GM23338 (cell line): ENCODE measurements around the gene TBX18.

Experiments used
- CREB1 ChIP-seq: fragments of 250-450 bp; sonication (Bioruptor Pico); IDR thresholded peaks from 2 replicates; pipeline ENCODE4 v1.5.0; 2020; ENCODE audit warnings: low read depth, mild to moderate bottlenecking, moderate library complexity
- EZH2 ChIP-seq: fragments of 200-600 bp; sonication (generic); IDR thresholded peaks from one replicate; pipeline ENCODE4 v1.8.0; 2017; ENCODE audit warnings: antibody characterized with exemption, mild to moderate bottlenecking, low read depth; ENCODE audit not compliant: unreplicated experiment
- EZH2phosphoT487 ChIP-seq: fragments of 200-600 bp; sonication (generic); IDR thresholded peaks from one replicate; pipeline ENCODE4 v1.8.1; 2018; ENCODE audit warnings: antibody characterized with exemption; ENCODE audit not compliant: unreplicated experiment
- JUNB ChIP-seq: IDR thresholded peaks from one replicate; pipeline ENCODE4 v1.6.1; 2016; ENCODE audit warnings: antibody characterized with exemption; ENCODE audit not compliant: unreplicated experiment
- NANOG ChIP-seq: IDR thresholded peaks from 2 replicates; pipeline ENCODE4 v1.6.1; 2016; ENCODE audit warnings: antibody characterized with exemption, borderline replicate concordance
- POLR2AphosphoS5 ChIP-seq: IDR thresholded peaks from 2 replicates; pipeline ENCODE4 v1.6.1; 2016; ENCODE audit warnings: antibody characterized with exemption, low read depth
- REST ChIP-seq: IDR thresholded peaks from one replicate; pipeline ENCODE4 v1.6.1; 2018; ENCODE audit warnings: antibody characterized with exemption; ENCODE audit not compliant: unreplicated experiment
- STAT1 ChIP-seq: IDR thresholded peaks from one replicate; pipeline ENCODE4 v1.6.1; 2016; ENCODE audit warnings: antibody characterized with exemption; ENCODE audit not compliant: unreplicated experiment
- ZNF114 ChIP-seq: fragments of 250-450 bp; sonication (Bioruptor Pico); IDR thresholded peaks from 2 replicates; pipeline ENCODE4 v1.5.0; 2020; ENCODE audit warnings: mild to moderate bottlenecking, moderate library complexity
- ZNF331 ChIP-seq: fragments of 250-450 bp; sonication (Bioruptor Pico); IDR thresholded peaks from 2 replicates; pipeline ENCODE4 v1.5.0; 2020; ENCODE audit warnings: low read depth, mild to moderate bottlenecking, moderate library complexity
- ZNF462 ChIP-seq: fragments of 250-450 bp; sonication (Bioruptor Pico); IDR thresholded peaks from 2 replicates; pipeline ENCODE4 v1.5.0; 2020; ENCODE audit warnings: mild to moderate bottlenecking, moderate library complexity
- TF ChIP-seq, protein P1 (sequence below), 2 experiments: fragments of 200-600 bp in 1 of 2; sonication (generic) in 1 of 2; conservative IDR thresholded peaks; 2 replicates each; pipeline versions ENCODE4 v1.5.1 to v1.6.1; 2016 to 2017; ENCODE audit warnings: antibody characterized with exemption in 2 of 2, low read depth in 2 of 2, mild to moderate bottlenecking in 2 of 2, moderate library complexity in 1 of 2
- TF ChIP-seq, protein P2 (sequence below): IDR thresholded peaks from 2 replicates; pipeline ENCODE4 v1.6.1; 2016; ENCODE audit warnings: antibody characterized with exemption

- TF ChIP-seq EZH2 (no peak), POLR2AphosphoS5 (no peak), STAT1 (no peak), REST (no peak), EZH2phosphoT487 (no peak), JUNB (no peak), CREB1 (CRISPR knock-in tag) (no peak), NANOG (no peak), ZNF462 (CRISPR knock-in tag) (no peak), ZNF114 (CRISPR knock-in tag) (no peak), ZNF331 (CRISPR knock-in tag) (no peak)
- TF ChIP-seq, protein P1, sequence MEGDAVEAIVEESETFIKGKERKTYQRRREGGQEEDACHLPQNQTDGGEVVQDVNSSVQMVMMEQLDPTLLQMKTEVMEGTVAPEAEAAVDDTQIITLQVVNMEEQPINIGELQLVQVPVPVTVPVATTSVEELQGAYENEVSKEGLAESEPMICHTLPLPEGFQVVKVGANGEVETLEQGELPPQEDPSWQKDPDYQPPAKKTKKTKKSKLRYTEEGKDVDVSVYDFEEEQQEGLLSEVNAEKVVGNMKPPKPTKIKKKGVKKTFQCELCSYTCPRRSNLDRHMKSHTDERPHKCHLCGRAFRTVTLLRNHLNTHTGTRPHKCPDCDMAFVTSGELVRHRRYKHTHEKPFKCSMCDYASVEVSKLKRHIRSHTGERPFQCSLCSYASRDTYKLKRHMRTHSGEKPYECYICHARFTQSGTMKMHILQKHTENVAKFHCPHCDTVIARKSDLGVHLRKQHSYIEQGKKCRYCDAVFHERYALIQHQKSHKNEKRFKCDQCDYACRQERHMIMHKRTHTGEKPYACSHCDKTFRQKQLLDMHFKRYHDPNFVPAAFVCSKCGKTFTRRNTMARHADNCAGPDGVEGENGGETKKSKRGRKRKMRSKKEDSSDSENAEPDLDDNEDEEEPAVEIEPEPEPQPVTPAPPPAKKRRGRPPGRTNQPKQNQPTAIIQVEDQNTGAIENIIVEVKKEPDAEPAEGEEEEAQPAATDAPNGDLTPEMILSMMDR (conservative IDR thresholded peaks at IDR 0.05; ENCODE audit: low read depth in 2 of 2), result no peak
- TF ChIP-seq, protein P2, sequence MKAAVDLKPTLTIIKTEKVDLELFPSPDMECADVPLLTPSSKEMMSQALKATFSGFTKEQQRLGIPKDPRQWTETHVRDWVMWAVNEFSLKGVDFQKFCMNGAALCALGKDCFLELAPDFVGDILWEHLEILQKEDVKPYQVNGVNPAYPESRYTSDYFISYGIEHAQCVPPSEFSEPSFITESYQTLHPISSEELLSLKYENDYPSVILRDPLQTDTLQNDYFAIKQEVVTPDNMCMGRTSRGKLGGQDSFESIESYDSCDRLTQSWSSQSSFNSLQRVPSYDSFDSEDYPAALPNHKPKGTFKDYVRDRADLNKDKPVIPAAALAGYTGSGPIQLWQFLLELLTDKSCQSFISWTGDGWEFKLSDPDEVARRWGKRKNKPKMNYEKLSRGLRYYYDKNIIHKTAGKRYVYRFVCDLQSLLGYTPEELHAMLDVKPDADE, result no peak
Observed at GRCh38 chr6:84798257-84798656, 33.9 kb upstream of the TBX18 start.
